GM13977 (cell line): ENCODE measurements around the gene TAF4.
"Not testable (repeated sequence)": the region's sequence is repeated elsewhere in the genome, so short reads cannot be mapped to it uniquely, and the experiment has no call there.

Source experiments
- DNase-seq: peaks from one replicate; pipeline ENCODE4 v3.0.0; 2012; ENCODE audit warnings: low spot score
- CTCF ChIP-seq: IDR thresholded peaks from 2 replicates; pipeline ENCODE4 v1.5.1; 2012; ENCODE audit warnings: mild to moderate bottlenecking, control low read depth; ENCODE audit not compliant: insufficient read depth; ENCODE audit errors: extremely low read depth, missing control alignments
- in situ Hi-C: fragments of 300-500 bp; cut with MboI; formaldehyde crosslinking; loops from one replicate; pipeline ENCODE4 v1.12.0; 2022; ENCODE audit warnings: low sequenced_read_pairs, low pct_unique_long_range_greater_than_20kb, mixed read lengths, inconsistent platforms; ENCODE audit not compliant: unreplicated experiment

The TAF4 gene

GRCh38 chr20:61986762-61987321 lies 78.8 kb downstream of the TAF4 start:
- in situ Hi-C loops, result no loop called here
- no peak for TF ChIP-seq CTCF
- DNase-seq, result no peak

GRCh38 chr20:61985096-61985495 lies 80.6 kb downstream of the TAF4 start:
- no peak for DNase-seq
- in situ Hi-C loops, result no loop called here
- no peak for TF ChIP-seq CTCF

- in situ Hi-C loops, DNase-seq: not testable (repeated sequence)
These were observed 81.2 kb downstream of the TAF4 start for GRCh38 chr20:61984431-61984830.

GRCh38 chr20:61983965-61984364 lies 81.7 kb downstream of the TAF4 start:
- no peak for TF ChIP-seq CTCF
- DNase-seq, result no peak
- in situ Hi-C loops, result no loop called here

DNA sequence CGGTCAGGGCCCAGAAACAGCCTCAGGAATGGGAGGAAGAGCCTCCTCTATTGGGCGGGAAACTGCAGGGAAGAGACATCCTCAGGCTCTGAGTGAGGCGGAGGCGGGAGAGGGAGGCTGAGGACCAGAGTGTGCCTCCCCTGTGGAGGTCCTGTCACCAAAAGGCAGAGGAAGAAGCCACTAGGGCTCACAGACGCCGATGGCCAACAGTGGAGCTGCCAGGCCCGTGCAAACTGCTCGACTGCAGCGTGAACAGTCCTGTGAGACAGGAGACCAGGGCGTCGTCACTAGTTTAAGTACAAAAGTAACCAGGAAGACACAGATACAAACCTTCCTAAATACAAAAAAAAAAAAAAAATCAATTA lies 82.7 kb downstream of the TAF4 start:
- no peak for DNase-seq
- in situ Hi-C loops, result no loop called here
- TF ChIP-seq CTCF, result no peak

- in situ Hi-C loops, result no loop called here
- TF ChIP-seq CTCF, result no peak
These were observed 83.3 kb downstream of the TAF4 start for GRCh38 chr20:61982191-61982950.

GRCh38 chr20:61981691-61982090 lies 84.0 kb downstream of the TAF4 start:
- in situ Hi-C loops, DNase-seq: not testable (repeated sequence)

More at GRCh38 chr20:61982191-61982950, 83.3 kb downstream of the TAF4 start:
- no peak for DNase-seq
